Peyer's patch (tissue), 4 donors: ENCODE data around the gene ASB13.

Source experiments
- CTCF ChIP-seq, 6 experiments: fragments of 450-650 bp in 4 of 6; fragments of 200-600 bp in 2 of 6; sonication (generic) in 1 of 6; IDR thresholded peaks; one replicate each; pipeline ENCODE4 v1.5.1; 2017 to 2019; ENCODE audit warnings: antibody characterized with exemption in 6 of 6, mild to moderate bottlenecking in 3 of 6, moderate library complexity in 1 of 6
- POLR2A ChIP-seq, 2 donors: fragments of 450-650 bp; IDR thresholded peaks; one replicate each; pipeline ENCODE4 v1.5.1; 2017; ENCODE audit warnings: antibody characterized with exemption in 2 of 2, mild to moderate bottlenecking in 2 of 2, moderate library complexity in 2 of 2

GRCh38 chr10:5598085-5598690 is 68.2 kb downstream of the ASB13 start:
- TF ChIP-seq CTCF (IDR thresholded peaks at IDR 0.05) (no peak), POLR2A (IDR thresholded peaks at IDR 0.05) (no peak)
